Aorta (tissue), 5 donors: ENCODE measurements around the gene ATG7. TPM values are rescaled to one million over a fixed set of nuclear protein-coding genes. Genes with fewer than 3 reads are reported as not detected.
"Not testable (repeated sequence)": the region's sequence is repeated elsewhere in the genome, so short reads cannot be mapped to it uniquely, and the experiment has no call there.

Source experiments
- ATAC-seq: fragments of 200-7000 bp; cut with Tn5 transposase; one replicate; pipeline ENCODE4 v1.9.1; 2022; ENCODE audit warnings: moderate library complexity; ENCODE audit not compliant: low FRiP score
- DNase-seq, 2 donors: peaks; one replicate each; pipeline ENCODE4 v3.0.0-alpha.2; 2020
- H3K27ac ChIP-seq, 2 donors: one replicate each; pipeline ENCODE4 v1.5.1; 2013; ENCODE audit warnings: low read length in 2 of 2, mild to moderate bottlenecking in 2 of 2, moderate library complexity in 2 of 2, control low read depth in 1 of 2, inconsistent platforms in 1 of 2, low read depth in 1 of 2
- H3K27me3 ChIP-seq, 2 donors: one replicate each; pipeline ENCODE4 v1.6.1; 2013; ENCODE audit warnings: control low read depth in 1 of 2, low read length in 1 of 2, mild to moderate bottlenecking in 1 of 2, moderate library complexity in 1 of 2; ENCODE audit not compliant: insufficient read depth in 2 of 2, control insufficient read depth in 1 of 2
- H3K36me3 ChIP-seq, 2 donors: one replicate each; pipeline ENCODE4 v1.6.1; 2013; ENCODE audit warnings: control low read depth in 1 of 2, low read length in 1 of 2, mild to moderate bottlenecking in 1 of 2; ENCODE audit not compliant: insufficient read depth in 2 of 2, control insufficient read depth in 1 of 2
- H3K4me1 ChIP-seq, 2 donors: one replicate each; pipeline ENCODE4 v1.6.1; 2013; ENCODE audit warnings: low read length in 2 of 2, control low read depth in 1 of 2, mild to moderate bottlenecking in 1 of 2, moderate library complexity in 1 of 2; ENCODE audit not compliant: insufficient read depth in 2 of 2, control insufficient read depth in 1 of 2
- H3K4me3 ChIP-seq, 2 donors: one replicate each; pipeline ENCODE4 v1.5.1; 2013; ENCODE audit warnings: low read length in 2 of 2, control low read depth in 1 of 2, mild to moderate bottlenecking in 1 of 2
- H3K9me3 ChIP-seq: one replicate; pipeline ENCODE4 v1.6.1; 2013; ENCODE audit warnings: mild to moderate bottlenecking, low read length; ENCODE audit not compliant: control insufficient read depth
- WGBS, 2 donors: extraction: QIAGEN DNeasy Blood & Tissue Kit; methylation state at CpG; one replicate each; pipeline ENCODE4 v1.1.7; 2013; 5-methylcytosine and 5-hydroxymethylcytosine counted together
- intact Hi-C, 2 donors: fragments of 100-400 bp; cut with DNase I; formaldehyde crosslinking; loops; one replicate each; pipeline versions ENCODE4 v1.14.2 to v1.15.0; 2022
- polyA plus RNA-seq, 2 donors: library from polyadenylated mRNA; stranded (reverse); fragments of 200-250 nt; gene quantifications; one replicate each; pipeline ENCODE4 v1.2.3, GENCODE V29; 2013
- total RNA-seq, 2 donors: library from RNA; stranded (reverse); fragmentation: NEBNext Ultra II Directional; extraction: Animal tissue kit (Norgen Biotek cat#: 25700); gene quantifications; one replicate each; pipeline ENCODE4 v1.2.1, GENCODE V29; 2021
- donor health status: healthy with polysubstance abuse.
- donor health status: Bipolar disorder and iron deficiency.
- donor health status: DM: no; HTN: no; CAD: no.
- donor health status: DM: no; HTN: no; CAD: no.
- donor health status: DM: yes; HTN: yes; CAD: no.

ATG7 gene
- total and polyA plus RNA-seq, 4 donors = 5.1 to 84.1 (median 29.1) TPM

DNA sequence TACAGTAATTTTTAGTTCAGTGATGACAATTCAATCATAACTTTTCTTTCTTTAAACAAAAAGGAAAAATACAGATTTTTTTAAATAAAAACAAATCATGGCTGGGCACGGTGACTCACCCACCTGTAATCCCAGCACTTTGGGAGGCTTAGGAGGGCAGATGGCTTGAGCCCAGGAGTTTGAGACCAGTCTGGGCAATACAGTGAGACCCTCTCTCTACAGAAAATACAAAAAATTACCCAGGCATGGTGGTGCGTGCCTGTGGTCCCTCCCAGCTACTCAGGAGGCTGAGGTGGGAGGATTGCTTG lies 25.6 kb upstream of the ATG7 start:
- no peak for DNase-seq

DNA sequence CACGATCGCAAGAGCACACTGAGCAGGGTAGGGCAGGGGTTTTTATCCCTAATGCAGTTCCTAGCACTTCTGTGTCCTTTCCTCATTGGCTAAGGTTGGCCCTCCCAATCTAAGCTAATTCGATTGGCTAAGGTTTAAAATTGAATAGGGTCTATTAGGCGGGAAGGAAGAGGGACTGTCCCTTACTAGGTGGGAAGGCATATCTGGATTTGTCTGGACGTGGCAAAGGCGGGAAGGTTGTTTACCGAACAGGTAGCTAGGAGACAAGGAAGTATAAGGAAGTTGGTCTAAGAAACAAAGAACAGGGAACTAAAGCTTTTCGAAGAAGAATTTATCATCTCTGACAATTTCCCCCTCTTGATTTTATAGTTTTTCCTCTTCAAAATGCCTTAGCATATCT lies 24.8 kb upstream of the ATG7 start:
- DNase-seq (no peak), ATAC-seq (no peak)
- Histone ChIP-seq H3K4me3 (no peak overlapping the region), H3K27ac (no peak overlapping the region), H3K9me3 (no peaks in the 10 kb centered on the region), H3K36me3 (no peaks in the 10 kb centered on the region), H3K27me3 (no peaks in the 10 kb centered on the region), H3K4me1 (no peaks in the 10 kb centered on the region)
- intact Hi-C loops = no loop called here
- 86 to 88% methylated on average over 8 of the region's 8 CpGs for WGBS, 2 donors

More for the DNA sequence above, 25.6 kb upstream of the ATG7 start:
- ATAC-seq = no peak
- Histone ChIP-seq H3K27me3 (no peaks in the 10 kb centered on the region), H3K4me1 (no peaks in the 10 kb centered on the region), H3K9me3 (no peaks in the 10 kb centered on the region), H3K36me3 (no peaks in the 10 kb centered on the region), H3K4me3 (no peak overlapping the region), H3K27ac (no peak overlapping the region)
- intact Hi-C loops = no loop called here
- whole genome bisulfite sequencing, 2 donors = 49 to 57% methylated on average over 2 of the region's 2 CpGs

DNA sequence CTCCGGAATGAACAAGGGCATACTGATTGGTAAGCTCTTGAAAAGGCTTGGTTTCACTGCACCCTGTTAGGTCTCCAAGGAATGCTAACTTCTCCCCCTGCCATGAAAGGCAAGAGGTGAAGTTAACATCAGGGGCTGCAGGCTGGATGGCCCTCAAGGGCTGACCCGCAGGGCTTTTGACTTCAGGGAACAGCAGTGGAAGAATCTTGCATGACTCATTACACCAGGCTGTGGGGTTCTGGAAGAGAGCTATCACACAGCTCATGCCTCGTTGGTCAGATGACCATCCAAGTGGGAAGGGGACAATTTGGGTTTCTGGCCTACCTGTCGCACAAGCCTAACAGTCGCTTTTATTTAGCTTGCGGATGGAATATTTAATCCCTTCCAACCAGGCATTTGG lies 23.6 kb upstream of the ATG7 start:
- Histone ChIP-seq H3K9me3 (no peaks in the 10 kb centered on the region), H3K4me1 (no peaks in the 10 kb centered on the region), H3K27ac (no peak overlapping the region), H3K36me3 (no peaks in the 10 kb centered on the region), H3K4me3 (no peak overlapping the region), H3K27me3 (no peaks in the 10 kb centered on the region)
- ATAC-seq (no peak), DNase-seq (no peak)
- WGBS, 2 donors = 94 to 95% methylated on average over 6 of the region's 6 CpGs
- intact Hi-C loops = no loop called here

DNA sequence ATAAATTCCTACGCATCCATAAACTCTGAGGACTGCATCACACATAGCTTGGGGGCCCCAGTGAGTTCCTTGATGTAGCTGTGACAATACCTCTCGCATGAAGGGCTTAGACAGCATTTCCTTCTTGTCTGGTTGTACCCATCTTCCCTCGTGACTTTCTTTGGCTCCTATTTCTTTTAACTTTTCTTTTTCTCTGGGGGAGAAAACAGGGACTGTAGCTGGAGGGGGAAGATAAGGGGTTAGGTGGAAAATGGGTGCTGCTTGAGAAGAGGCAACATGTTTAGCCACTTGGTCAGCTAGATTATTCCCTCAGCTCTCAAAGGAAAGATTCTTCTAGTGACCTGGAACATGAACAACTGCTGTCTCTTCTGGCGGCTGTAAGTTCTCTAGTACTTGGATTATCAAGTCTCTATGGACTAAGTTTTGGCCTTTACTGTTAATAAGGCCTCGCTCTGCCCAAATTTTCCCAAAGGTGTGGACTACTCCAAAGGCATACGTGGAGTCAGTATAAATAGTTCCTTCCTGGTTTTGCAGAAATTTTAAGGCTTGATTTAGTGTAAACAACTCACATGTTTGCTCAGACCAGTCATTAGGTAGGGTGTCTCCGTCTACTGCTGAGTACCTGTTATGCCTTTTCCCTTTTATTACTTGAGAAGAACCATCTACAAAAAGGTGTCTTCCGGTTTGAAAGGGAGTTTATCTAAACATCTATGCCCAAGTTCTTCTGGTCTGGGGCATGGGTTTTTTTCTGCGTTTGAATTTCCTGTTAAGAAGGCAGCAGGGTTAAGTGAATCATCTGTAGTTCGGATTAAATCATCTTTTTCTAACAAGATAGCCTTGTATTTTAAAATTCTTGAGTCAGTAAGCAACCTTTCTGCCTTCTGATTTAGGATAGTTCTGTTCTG lies 21.0 kb upstream of the ATG7 start:
- Histone ChIP-seq H3K27ac (no peak overlapping the region), H3K27me3 (no peaks in the 10 kb centered on the region), H3K36me3 (peaks cover 2 to 3% of the 10 kb centered on the region in 2 donors), H3K4me1 (no peaks in the 10 kb centered on the region), H3K4me3 (no peak overlapping the region), H3K9me3 (no peaks in the 10 kb centered on the region)
- 78 to 85% methylated on average over 10 of the region's 10 CpGs for WGBS, 2 donors
- DNase-seq = no peak
- intact Hi-C loops = no loop called here
- no peak for ATAC-seq

DNA sequence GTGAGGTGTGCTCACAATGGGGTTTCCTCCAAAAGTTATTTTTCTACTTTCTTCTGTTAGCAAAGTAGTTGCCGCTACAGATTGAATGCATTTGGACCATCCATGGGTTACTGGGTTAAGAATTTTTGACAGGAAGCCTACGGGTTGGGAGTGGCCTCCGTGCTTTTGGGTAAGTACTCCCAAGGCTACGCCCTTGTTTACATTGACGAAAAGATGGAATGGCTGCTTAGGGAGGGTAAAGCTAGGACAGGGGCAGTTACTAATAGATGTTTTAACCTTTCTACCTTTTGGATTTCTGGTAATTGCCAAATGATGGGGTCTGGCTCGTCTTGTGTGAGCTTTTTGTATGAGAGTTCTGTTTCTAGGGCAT lies 20.4 kb upstream of the ATG7 start:
- Histone ChIP-seq H3K4me3 (no peak overlapping the region), H3K9me3 (no peaks in the 10 kb centered on the region), H3K4me1 (no peaks in the 10 kb centered on the region), H3K36me3 (peaks cover 2 to 3% of the 10 kb centered on the region in 2 donors), H3K27me3 (no peaks in the 10 kb centered on the region), H3K27ac (no peak overlapping the region)
- DNase-seq (no peak), ATAC-seq (no peak)
- intact Hi-C loops = no loop called here
- WGBS, 2 donors = 88 to 89% methylated on average over 6 of the region's 6 CpGs

DNA sequence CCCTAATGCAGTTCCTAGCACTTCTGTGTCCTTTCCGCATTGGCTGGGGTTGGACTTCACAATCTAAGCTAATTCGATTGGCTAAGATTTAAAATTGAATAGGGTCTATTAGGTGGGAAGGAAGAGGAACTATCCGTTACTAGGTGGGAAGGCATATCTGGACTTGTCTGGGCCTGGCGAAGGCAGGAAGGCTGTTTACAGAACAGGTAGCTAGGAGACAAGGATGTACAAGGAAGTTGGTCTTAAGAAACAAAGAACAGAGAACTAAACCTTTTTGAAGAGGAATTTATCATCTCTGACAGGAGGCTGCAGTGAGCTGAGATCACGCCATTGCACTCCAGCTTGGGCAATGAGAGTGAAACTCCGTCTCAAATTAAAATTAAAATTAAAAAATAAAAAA lies 17.3 kb upstream of the ATG7 start:
- H3K9me3 ChIP-seq = no peaks in the 10 kb centered on the region
- H3K27ac ChIP-seq = no peak overlapping the region
- no peak for ATAC-seq
- H3K36me3 ChIP-seq = peaks cover 8 to 10% of the 10 kb centered on the region in 2 donors
- H3K4me3 ChIP-seq = no peak overlapping the region
- H3K4me1 ChIP-seq = no peaks in the 10 kb centered on the region
- DNase-seq = no peak
- intact Hi-C loops = no loop called here
- H3K27me3 ChIP-seq = no peaks in the 10 kb centered on the region
- 95 to 96% methylated on average over 6 of the region's 6 CpGs for WGBS, 2 donors

DNA sequence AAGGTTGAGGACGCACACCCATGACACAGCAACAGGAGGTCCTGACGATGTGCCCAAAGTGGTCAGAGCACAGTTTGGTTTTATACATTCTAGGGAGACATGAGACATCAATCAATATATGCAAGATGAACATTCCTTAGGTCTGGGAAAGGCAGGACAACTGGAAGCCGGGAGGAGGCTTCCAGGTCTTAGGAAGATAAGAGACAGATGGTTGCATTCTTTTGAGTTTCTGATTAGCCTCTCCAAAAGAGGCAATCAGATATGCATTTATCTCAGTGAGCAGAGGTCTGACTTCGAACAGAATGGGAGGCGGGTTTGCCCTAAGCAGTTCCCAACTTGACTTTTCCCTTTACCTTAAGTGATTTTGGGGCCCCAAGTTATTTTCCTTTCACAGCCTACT lies 16.7 kb upstream of the ATG7 start:
- H3K4me3 ChIP-seq, H3K27me3 ChIP-seq, H3K27ac ChIP-seq, intact Hi-C loops, DNase-seq, H3K9me3 ChIP-seq, H3K4me1 ChIP-seq, ATAC-seq: not testable (repeated sequence)
- peaks cover 12% of the 10 kb centered on the region in 2 donors for H3K36me3 ChIP-seq
- WGBS, 2 donors = 88 to 89% methylated on average over 5 of the region's 5 CpGs

DNA sequence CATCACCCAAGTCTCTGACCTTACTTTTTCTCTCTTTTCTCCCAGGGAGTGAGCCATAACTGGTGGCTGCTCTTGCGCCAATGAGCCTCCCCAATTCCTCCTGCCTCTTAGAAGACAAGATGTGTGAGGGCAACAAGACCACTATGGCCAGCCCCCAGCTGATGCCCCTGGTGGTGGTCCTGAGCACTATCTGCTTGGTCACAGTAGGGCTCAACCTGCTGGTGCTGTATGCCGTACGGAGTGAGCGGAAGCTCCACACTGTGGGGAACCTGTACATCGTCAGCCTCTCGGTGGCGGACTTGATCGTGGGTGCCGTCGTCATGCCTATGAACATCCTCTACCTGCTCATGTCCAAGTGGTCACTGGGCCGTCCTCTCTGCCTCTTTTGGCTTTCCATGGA lies 13.2 kb upstream of the ATG7 start:
- Histone ChIP-seq H3K27ac (no peak overlapping the region), H3K36me3 (peaks cover 14% of the 10 kb centered on the region in 2 donors), H3K9me3 (no peaks in the 10 kb centered on the region), H3K4me1 (no peaks in the 10 kb centered on the region), H3K4me3 (no peak overlapping the region), H3K27me3 (no peaks in the 10 kb centered on the region)
- ATAC-seq = no peak
- WGBS, 2 donors = 94 to 97% methylated on average over 11 of the region's 11 CpGs
- intact Hi-C loops = no loop called here
- no peak for DNase-seq

DNA sequence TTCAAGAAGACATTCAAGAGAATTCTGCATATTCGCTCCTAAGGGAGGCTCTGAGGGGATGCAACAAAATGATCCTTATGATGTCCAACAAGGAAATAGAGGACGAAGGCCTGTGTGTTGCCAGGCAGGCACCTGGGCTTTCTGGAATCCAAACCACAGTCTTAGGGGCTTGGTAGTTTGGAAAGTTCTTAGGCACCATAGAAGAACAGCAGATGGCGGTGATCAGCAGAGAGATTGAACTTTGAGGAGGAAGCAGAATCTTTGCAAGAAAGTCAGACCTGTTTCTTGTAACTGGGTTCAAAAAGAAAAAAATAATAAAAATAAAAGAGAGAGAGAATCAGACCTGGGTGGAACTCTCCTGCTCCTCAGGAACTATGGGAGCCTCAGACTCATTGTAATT lies 11.7 kb upstream of the ATG7 start:
- no peak overlapping the region for H3K27ac ChIP-seq
- intact Hi-C loops = no loop called here
- H3K36me3 ChIP-seq = peaks cover 10 to 14% of the 10 kb centered on the region in 2 donors
- H3K9me3 ChIP-seq = no peaks in the 10 kb centered on the region
- no peak overlapping the region for H3K4me3 ChIP-seq
- H3K27me3 ChIP-seq = no peaks in the 10 kb centered on the region
- 95 to 96% methylated on average over 3 of the region's 3 CpGs for WGBS, 2 donors
- no peaks in the 10 kb centered on the region for H3K4me1 ChIP-seq
- ATAC-seq (no peak), DNase-seq (no peak)
